ENCODE measurements around the gene NEK4. TPM values are rescaled to one million over a fixed set of nuclear protein-coding genes. Genes with fewer than 3 reads are reported as not detected.
A peak's percentile ranks its signal among the peaks of the same experiment; 100 is the strongest.
"Not testable (repeated sequence)": the region's sequence is repeated elsewhere in the genome, so short reads cannot be mapped to it uniquely, and the experiment has no call there.

NEK4 gene
- total and polyA plus RNA-seq, 2 experiments from 2014 or later: 12.4 to 14.7 TPM

DNA sequence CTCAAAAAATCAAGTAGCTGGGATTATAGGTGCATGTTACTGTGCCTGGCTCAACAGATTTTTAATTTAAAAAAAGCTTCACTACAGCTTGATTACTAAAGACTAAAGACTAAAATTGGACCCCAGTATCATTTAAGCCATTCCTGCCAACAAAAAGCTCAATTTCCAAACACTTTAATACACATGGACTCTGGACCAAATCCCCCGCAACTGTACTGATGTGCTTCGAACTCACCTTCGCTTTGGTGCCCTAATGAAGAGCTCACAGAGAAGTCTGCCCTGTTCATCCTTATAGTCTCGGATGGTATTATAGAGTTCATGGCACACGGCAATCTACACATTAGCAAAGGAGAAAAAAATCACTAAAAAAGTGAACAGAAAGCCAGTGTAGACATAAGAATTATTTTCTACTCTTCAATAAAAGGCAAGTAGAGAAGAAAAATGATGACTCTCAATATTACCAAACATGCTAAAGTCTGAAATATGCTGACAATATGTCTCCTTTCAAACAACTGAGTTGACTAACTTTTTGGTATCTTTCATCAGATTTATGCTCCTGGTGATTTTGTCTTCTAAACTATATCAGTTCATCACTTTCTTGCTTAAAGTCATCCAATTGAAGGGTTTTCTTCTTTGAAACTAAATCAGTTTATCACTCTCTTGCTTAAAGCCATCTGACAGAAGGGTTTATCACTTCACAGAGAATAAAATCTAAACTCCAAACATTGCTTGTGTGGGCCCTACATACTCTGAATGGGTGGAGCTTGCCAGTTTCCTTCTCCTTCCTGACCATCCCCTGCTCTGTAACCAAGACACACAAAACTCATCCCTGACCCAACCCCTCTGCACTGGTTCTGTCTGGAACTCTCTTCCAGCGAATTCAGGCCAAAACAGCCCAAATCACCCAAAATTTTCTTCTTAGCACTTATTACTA is 92.2 kb downstream of the NEK4 start:
- Histone ChIP-seq H3K27ac (no peak overlapping the region), H3K36me3 (peaks cover 47% of the 10 kb centered on the region), H3K27me3 (no peaks in the 10 kb centered on the region), H3K4me3 (no peak overlapping the region), H3K9me3 (ENCODE audit: low read depth) (no peaks in the 10 kb centered on the region), H3K4me1 (ENCODE audit: low read depth) (peaks cover 10% of the 10 kb centered on the region)
- no peak for DNase-seq (ENCODE audit: low read depth in 1 of 2, low spot score in 1 of 2)
- TF ChIP-seq, protein P1, sequence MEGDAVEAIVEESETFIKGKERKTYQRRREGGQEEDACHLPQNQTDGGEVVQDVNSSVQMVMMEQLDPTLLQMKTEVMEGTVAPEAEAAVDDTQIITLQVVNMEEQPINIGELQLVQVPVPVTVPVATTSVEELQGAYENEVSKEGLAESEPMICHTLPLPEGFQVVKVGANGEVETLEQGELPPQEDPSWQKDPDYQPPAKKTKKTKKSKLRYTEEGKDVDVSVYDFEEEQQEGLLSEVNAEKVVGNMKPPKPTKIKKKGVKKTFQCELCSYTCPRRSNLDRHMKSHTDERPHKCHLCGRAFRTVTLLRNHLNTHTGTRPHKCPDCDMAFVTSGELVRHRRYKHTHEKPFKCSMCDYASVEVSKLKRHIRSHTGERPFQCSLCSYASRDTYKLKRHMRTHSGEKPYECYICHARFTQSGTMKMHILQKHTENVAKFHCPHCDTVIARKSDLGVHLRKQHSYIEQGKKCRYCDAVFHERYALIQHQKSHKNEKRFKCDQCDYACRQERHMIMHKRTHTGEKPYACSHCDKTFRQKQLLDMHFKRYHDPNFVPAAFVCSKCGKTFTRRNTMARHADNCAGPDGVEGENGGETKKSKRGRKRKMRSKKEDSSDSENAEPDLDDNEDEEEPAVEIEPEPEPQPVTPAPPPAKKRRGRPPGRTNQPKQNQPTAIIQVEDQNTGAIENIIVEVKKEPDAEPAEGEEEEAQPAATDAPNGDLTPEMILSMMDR (IDR thresholded peaks at IDR 0.05; ENCODE audit: low read depth, low read length): no peak

DNA sequence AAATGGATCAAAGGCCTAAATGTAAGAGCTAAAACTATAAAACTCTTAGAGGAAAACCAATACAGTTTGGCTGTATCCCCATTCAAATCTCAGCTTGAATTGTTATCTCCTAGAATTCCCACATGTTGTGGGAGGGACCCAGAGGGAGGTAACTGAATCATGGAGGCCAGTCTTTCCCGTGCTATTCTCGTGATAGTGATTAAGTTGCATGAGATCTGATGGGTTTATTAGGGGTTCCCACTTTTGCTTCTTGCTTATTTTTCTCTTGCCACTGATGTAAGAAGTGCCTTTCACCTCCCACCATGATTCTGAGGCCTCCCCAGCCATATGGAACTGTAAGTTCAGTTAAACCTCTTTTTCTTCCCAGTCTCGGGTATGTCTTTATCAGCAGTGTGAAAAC is 94.5 kb downstream of the NEK4 start:
- not testable (repeated sequence) for H3K27ac ChIP-seq; H3K4me3 ChIP-seq; H3K27me3 ChIP-seq; H3K9me3 ChIP-seq (ENCODE audit: low read depth); H3K4me1 ChIP-seq (ENCODE audit: low read depth)
- peak in 1 of 2 donors; percentile 28 for DNase-seq (ENCODE audit: low read depth in 1 of 2, low spot score in 1 of 2)
- H3K36me3 ChIP-seq: peaks cover 61% of the 10 kb centered on the region

DNA sequence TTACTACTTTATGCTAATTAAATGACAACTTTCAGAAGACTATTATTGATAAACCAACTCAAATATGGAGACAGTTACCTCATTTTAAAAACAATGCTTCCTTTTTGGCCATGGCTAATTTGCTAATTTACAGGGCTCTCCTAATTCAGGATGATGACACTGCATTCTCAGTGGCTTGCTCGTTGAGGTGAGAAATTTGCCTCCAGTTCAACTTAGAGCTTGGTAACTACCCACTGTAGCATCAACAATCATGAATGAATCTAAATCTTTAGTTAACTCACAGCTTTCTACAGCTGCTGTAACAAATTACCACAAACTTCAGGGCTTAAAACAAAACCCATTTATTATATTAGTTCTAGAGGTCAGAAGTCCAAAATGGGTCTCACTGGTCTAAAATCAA is 99.1 kb downstream of the NEK4 start:
- TF ChIP-seq, protein P1 (IDR thresholded peaks at IDR 0.05; ENCODE audit: low read depth, low read length): no peak
- no peak for DNase-seq (ENCODE audit: low read depth in 1 of 2, low spot score in 1 of 2)
- no peaks in the 10 kb centered on the region for H3K9me3 ChIP-seq (ENCODE audit: low read depth)
- H3K4me1 ChIP-seq (ENCODE audit: low read depth): no peaks in the 10 kb centered on the region
- H3K36me3 ChIP-seq: peaks cover 35% of the 10 kb centered on the region
- H3K27ac ChIP-seq: no peak overlapping the region
- no peak overlapping the region for H3K4me3 ChIP-seq
- no peaks in the 10 kb centered on the region for H3K27me3 ChIP-seq

DNA sequence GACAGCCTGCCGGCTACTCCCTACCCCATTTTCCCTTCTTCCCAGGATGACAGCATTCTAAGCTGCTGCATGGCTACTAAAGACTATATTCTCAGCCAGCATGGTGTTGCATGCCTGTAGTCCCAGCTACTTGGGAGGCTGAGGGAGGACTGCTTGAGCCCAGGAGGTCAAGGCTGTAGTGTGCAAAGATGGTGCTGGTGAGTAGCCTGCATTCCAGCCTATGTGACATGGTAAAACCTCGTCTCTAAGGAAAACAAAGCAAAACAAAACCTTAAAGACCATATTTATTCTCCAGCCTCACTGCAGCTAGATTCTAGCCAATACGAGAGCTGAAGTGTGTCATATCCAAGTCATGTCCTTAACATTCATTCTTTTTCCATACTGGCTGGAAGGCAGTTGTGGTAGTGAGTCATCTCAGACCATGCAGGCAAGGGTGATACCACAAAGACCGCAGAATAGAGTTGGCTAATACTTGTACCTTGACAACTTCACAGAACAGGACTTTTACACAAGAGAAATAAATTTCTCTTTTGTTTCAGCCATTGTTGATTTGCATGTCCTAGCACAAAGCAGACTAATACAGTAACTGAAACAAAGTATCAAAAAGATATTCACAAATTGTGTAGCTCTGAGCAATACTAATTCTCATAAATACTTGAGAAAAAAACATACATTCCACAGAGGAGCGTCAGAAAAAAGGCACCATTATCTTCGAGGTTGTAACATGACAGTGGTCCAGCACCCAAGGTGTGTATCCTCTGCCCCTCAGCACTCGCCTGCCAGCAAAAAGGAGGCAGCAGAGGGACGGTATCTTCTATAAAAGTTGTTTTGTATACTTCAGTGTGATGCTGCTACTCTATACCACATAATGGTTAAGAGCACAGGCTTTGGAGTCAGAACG is 99.9 kb downstream of the NEK4 start:
- peak in 1 of 2 donors; percentile 99 for DNase-seq (ENCODE audit: low read depth in 1 of 2, low spot score in 1 of 2)
- Histone ChIP-seq H3K4me3 (no peak overlapping the region), H3K27ac (no peak overlapping the region), H3K27me3 (no peaks in the 10 kb centered on the region), H3K9me3 (ENCODE audit: low read depth) (no peaks in the 10 kb centered on the region), H3K4me1 (ENCODE audit: low read depth) (no peaks in the 10 kb centered on the region), H3K36me3 (peaks cover 34% of the 10 kb centered on the region)
- TF ChIP-seq, protein P1 (IDR thresholded peaks at IDR 0.05; ENCODE audit: low read depth, low read length): no peak

DNA sequence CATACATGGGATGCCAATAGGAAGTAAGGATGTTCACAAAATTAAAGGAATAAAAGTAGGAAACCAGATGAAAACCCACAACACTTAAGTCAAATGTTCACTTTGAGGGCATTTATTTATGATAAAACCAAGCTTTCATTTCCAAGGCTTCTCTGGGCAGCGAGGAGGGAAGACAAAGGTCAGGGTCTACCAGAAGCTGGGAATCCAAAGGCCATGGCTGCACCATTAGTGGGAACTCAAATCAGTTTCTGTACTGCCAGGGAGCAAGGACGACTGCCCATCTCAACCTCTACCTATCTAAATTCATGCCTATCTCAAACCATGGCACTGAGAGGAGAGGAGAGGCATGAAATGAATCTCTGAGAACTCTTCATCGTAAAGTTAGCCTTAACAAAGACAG is 107.6 kb downstream of the NEK4 start:
- Histone ChIP-seq H3K9me3 (ENCODE audit: low read depth) (no peaks in the 10 kb centered on the region), H3K4me1 (ENCODE audit: low read depth) (no peaks in the 10 kb centered on the region), H3K36me3 (peaks cover 45% of the 10 kb centered on the region), H3K4me3 (no peak overlapping the region), H3K27ac (no peak overlapping the region), H3K27me3 (no peaks in the 10 kb centered on the region)
- TF ChIP-seq, protein P1 (IDR thresholded peaks at IDR 0.05; ENCODE audit: low read depth, low read length): no peak
- no peak for DNase-seq (ENCODE audit: low read depth in 1 of 2, low spot score in 1 of 2)

Data from cardiac muscle cell (in vitro differentiated cells and primary cell).